SK-N-SH (cell line): ENCODE data around the gene CYB561D1. TPM values are rescaled to one million over a fixed set of nuclear protein-coding genes. Genes with fewer than 3 reads are reported as not detected.

ENCODE experiments used
- CTCF ChIA-PET: fragments of 300-600, 350-600 bp; formaldehyde crosslinking; extraction: SDS; loops from one replicate; lab custom pipeline; 2021; lab: Yijun Ruan, JAX
- POLR2A ChIA-PET: fragments of 350-600 bp; sonication (Branson Sonifier 250); formaldehyde crosslinking; extraction: SDS; loops from one replicate; lab custom pipeline; 2020; ENCODE audit warnings: antibody characterized with exemption, inconsistent platforms; lab: Yijun Ruan, JAX
- DNase-seq: peaks from one replicate; pipeline ENCODE4 v3.0.0; 2012
- H2AFZ ChIP-seq: fragments of 200-600 bp; sonication (generic); 2 replicates; pipeline ENCODE4 v1.8.1; 2016; ENCODE audit warnings: antibody characterized with exemption, mild to moderate bottlenecking, low read depth
- H3F3A ChIP-seq: fragments of 200-600 bp; sonication (generic); replicated peaks from 2 replicates; pipeline ENCODE3; 2016; ENCODE audit warnings: antibody characterized with exemption, mild to moderate bottlenecking; ENCODE audit not compliant: insufficient read depth
- H3K27ac ChIP-seq, 2 experiments: fragments of 200-500 bp in 1 of 2; fragments of 200-600 bp in 1 of 2; sonication (Bioruptor generic) in 1 of 2; sonication (generic), shearing (Covaris generic) in 1 of 2; 2 replicates each; pipeline versions ENCODE4 v1.5.1 to v1.6.1; 2014 to 2016; ENCODE audit warnings: low read depth in 2 of 2, inconsistent platforms in 1 of 2, low read length in 1 of 2, mild to moderate bottlenecking in 1 of 2, mixed read lengths in 1 of 2
- H3K27me3 ChIP-seq: fragments of 200-600 bp; sonication (generic), shearing (Covaris generic); 2 replicates; pipeline ENCODE4 v1.6.1; 2016; ENCODE audit warnings: mixed run types; ENCODE audit not compliant: insufficient read depth
- H3K36me3 ChIP-seq, 2 experiments: fragments of 200-500 bp in 1 of 2; fragments of 200-600 bp in 1 of 2; sonication (Bioruptor generic) in 1 of 2; sonication (generic) in 1 of 2; replicated peaks in 1 of 2; 2 replicates each; pipeline versions ENCODE3 to v1.5.1; 2014 to 2016; ENCODE audit warnings: low read length in 1 of 2, mild to moderate bottlenecking in 1 of 2; ENCODE audit not compliant: insufficient read depth in 2 of 2, control insufficient read depth in 1 of 2
- H3K4me1 ChIP-seq, 2 experiments: fragments of 200-500 bp in 1 of 2; fragments of 200-600 bp in 1 of 2; sonication (Bioruptor generic) in 1 of 2; sonication (generic), shearing (Covaris generic) in 1 of 2; 2 replicates each; pipeline versions ENCODE4 v1.5.1 to v1.6.1; 2014 to 2016; ENCODE audit warnings: low read depth in 1 of 2, low read length in 1 of 2, mixed run types in 1 of 2; ENCODE audit not compliant: insufficient read depth in 2 of 2, control insufficient read depth in 1 of 2
- H3K4me2 ChIP-seq: fragments of 200-600 bp; sonication (generic), shearing (Covaris generic); 2 replicates; pipeline ENCODE4 v1.6.1; 2017; ENCODE audit warnings: mixed run types
- H3K4me3 ChIP-seq, 2 experiments: fragments of 200-500 bp in 1 of 2; fragments of 200-600 bp in 1 of 2; sonication (Bioruptor generic) in 1 of 2; sonication (generic), shearing (Covaris generic) in 1 of 2; 2 replicates each; pipeline versions ENCODE4 v1.5.1 to v1.8.1; 2014 to 2016; ENCODE audit warnings: low read depth in 2 of 2, inconsistent platforms in 1 of 2, low read length in 1 of 2, mild to moderate bottlenecking in 1 of 2, mixed read lengths in 1 of 2, moderate library complexity in 1 of 2
- H3K79me2 ChIP-seq: fragments of 200-600 bp; sonication (generic); 2 replicates; pipeline ENCODE4 v1.8.1; 2017; ENCODE audit warnings: mild to moderate bottlenecking; ENCODE audit not compliant: insufficient read depth
- H3K9ac ChIP-seq: fragments of 200-600 bp; sonication (generic); 2 replicates; pipeline ENCODE4 v1.6.1; 2017; ENCODE audit warnings: mixed run types
- H3K9me2 ChIP-seq: fragments of 200-600 bp; sonication (generic); 2 replicates; pipeline ENCODE4 v1.6.1; 2017; ENCODE audit warnings: mixed run types
- H3K9me3 ChIP-seq: fragments of 200-600 bp; sonication (generic); 2 replicates; pipeline ENCODE4 v1.6.1; 2017; ENCODE audit warnings: mixed run types, mild to moderate bottlenecking, moderate library complexity
- H4K20me1 ChIP-seq: fragments of 200-600 bp; sonication (generic); 2 replicates; pipeline ENCODE4 v1.6.1; 2017; ENCODE audit warnings: mild to moderate bottlenecking, mixed run types; ENCODE audit not compliant: insufficient read depth
- EP300 ChIP-seq, 2 experiments: IDR thresholded peaks; 2 replicates each; pipeline versions ENCODE4 v1.4.0 to v1.6.1; 2012; ENCODE audit warnings: borderline replicate concordance in 1 of 2, low read depth in 1 of 2, low read length in 1 of 2
- EZH2phosphoT487 ChIP-seq: fragments of 200-600 bp; sonication (generic); IDR thresholded peaks from 2 replicates; pipeline ENCODE4 v1.6.1; 2017; ENCODE audit warnings: low read depth, mixed run types, mild to moderate bottlenecking, antibody characterized with exemption, moderate library complexity, borderline replicate concordance
- FOXJ3 ChIP-seq: sonication (generic); formaldehyde crosslinking; IDR thresholded peaks from 2 replicates; pipeline ENCODE4 v1.5.1; 2020; ENCODE audit warnings: mild to moderate bottlenecking, missing genetic modification reagents
- FOXM1 ChIP-seq: IDR thresholded peaks from 2 replicates; pipeline ENCODE4 v1.4.0; 2012; ENCODE audit warnings: low read depth, mild to moderate bottlenecking
- GABPA ChIP-seq: IDR thresholded peaks from 2 replicates; pipeline ENCODE4 v1.4.0; 2012; ENCODE audit warnings: low read depth, mild to moderate bottlenecking
- MEF2A ChIP-seq: IDR thresholded peaks from 2 replicates; pipeline ENCODE4 v1.4.0; 2012; ENCODE audit warnings: low read depth, borderline replicate concordance
- NFIC ChIP-seq: IDR thresholded peaks from 2 replicates; pipeline ENCODE4 v1.4.0; 2012; ENCODE audit warnings: borderline replicate concordance
- NRF1 ChIP-seq: IDR thresholded peaks from 2 replicates; pipeline ENCODE4 v1.6.1; 2012; ENCODE audit warnings: low read depth, mild to moderate bottlenecking, low read length
- POLR2AphosphoS5 ChIP-seq: IDR thresholded peaks from 2 replicates; pipeline ENCODE4 v1.6.1; 2012; ENCODE audit warnings: low read depth, low read length
- RAD21 ChIP-seq: IDR thresholded peaks from 2 replicates; pipeline ENCODE4 v1.6.1; 2012; ENCODE audit warnings: mild to moderate bottlenecking, low read length
- RCOR1 ChIP-seq: fragments of 150-350 bp; IDR thresholded peaks from 2 replicates; pipeline ENCODE4 v1.6.1; 2017; ENCODE audit warnings: antibody characterized with exemption, low read length
- RFX5 ChIP-seq: IDR thresholded peaks from 2 replicates; pipeline ENCODE4 v1.6.1; 2012; ENCODE audit warnings: mild to moderate bottlenecking, improper control_type of control experiment, low read length
- RXRA ChIP-seq: IDR thresholded peaks from 2 replicates; pipeline ENCODE4 v1.4.0; 2012; ENCODE audit warnings: low read depth, mild to moderate bottlenecking, borderline replicate concordance
- TCF12 ChIP-seq: IDR thresholded peaks from 2 replicates; pipeline ENCODE4 v1.4.0; 2012
- YY1 ChIP-seq: IDR thresholded peaks from 2 replicates; pipeline ENCODE4 v1.4.0; 2012; ENCODE audit warnings: low read depth, mild to moderate bottlenecking
- WGBS: methylation state at CpG from one replicate; pipeline ENCODE4 v1.1.6; 2017; ENCODE audit warnings: low lambda C conversion rate; 5-methylcytosine and 5-hydroxymethylcytosine counted together
- polyA plus RNA-seq, 3 experiments: library from polyadenylated mRNA; depleted of rRNA; stranded (reverse); fragments of >200 nt; gene quantifications; 2 replicates each; pipeline ENCODE4 v1.2.3, GENCODE V29; 2012
- TF ChIP-seq, protein P1 (sequence below): IDR thresholded peaks from 2 replicates; pipeline ENCODE4 v1.4.0; 2012; ENCODE audit warnings: low read depth, borderline replicate concordance
- TF ChIP-seq, protein P2 (sequence below): IDR thresholded peaks from 2 replicates; pipeline ENCODE4; 2012
- TF ChIP-seq, protein P3 (sequence below): IDR thresholded peaks from 2 replicates; pipeline ENCODE4 v1.6.1; 2012; ENCODE audit warnings: mild to moderate bottlenecking, low read depth, low read length, moderate library complexity

Gene CYB561D1
- polyA plus RNA-seq, 1 of the 3 experiments (the other 2 are of a cell fraction) = 5.4 TPM

DNA sequence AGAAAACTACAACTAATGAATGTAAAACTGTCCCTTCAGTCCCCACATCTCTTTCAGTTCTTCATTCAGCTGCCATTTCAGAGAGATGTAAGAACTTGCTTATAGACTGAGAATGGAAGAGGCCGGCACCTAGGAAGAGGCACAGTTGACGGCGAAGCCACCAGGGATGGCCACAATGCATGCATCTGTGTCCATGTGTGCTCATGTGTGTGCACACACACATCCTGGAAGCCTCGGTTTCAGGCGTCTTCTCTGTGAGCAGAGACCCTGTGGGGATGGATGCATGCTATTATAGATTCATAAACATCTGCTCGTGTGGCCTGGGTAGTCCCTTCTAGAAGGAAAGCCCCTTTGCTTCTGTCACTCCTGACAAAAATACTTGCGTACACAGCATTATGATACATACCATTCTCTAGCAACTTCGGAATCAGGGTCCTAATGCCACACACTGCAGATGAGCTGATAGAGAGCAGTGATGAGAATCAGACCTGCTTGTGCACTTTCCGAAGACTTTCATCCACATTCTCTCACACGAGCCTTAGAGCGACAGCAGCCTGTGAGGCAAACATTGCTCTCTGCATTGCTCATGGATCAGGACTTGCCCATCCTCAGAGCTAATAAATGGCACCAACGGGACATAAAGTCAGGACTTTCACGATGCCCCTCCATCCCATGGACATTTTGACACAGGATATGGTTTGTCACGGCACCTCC lies 33.4 kb downstream of the CYB561D1 start:
- POLR2A ChIA-PET = no interaction called here
- Histone ChIP-seq H3K9me2 (no peaks in the 10 kb centered on the region), H3K4me3 (no peak overlapping the region), H3K4me1 (peaks cover 0 to 23% of the 10 kb centered on the region in 2 experiments; a peak in 1 of 4 replicates), H3K4me2 (no peak overlapping the region), H3K27ac (no peak overlapping the region), H3K9me3 (no peaks in the 10 kb centered on the region), H4K20me1 (no peaks in the 10 kb centered on the region), H3K36me3 (no peaks in the 10 kb centered on the region), H3F3A (no peaks in the 10 kb centered on the region), H3K27me3 (peaks cover 6% of the 10 kb centered on the region; the same call in 1 of the 2 replicates), H3K9ac (no peak overlapping the region), H2AFZ (no peak overlapping the region), H3K79me2 (no peaks in the 10 kb centered on the region)
- WGBS = 65% methylated on average over 14 of the region's 14 CpGs
- CTCF ChIA-PET = interaction anchor here (3.1 to 26.3 kb wide), 2 partner anchors 26 to 113 kb away, joined by 17 to 1710 read pairs; partner anchors contain the start of genes AMIGO1, ATXN7L2 and CYB561D1
- DNase-seq = no peak
- TF ChIP-seq TCF12 = no peak
- TF ChIP-seq NFIC = no peak
- no peak for TF ChIP-seq FOXJ3 (CRISPR knock-in tag)
- TF ChIP-seq, protein P1, sequence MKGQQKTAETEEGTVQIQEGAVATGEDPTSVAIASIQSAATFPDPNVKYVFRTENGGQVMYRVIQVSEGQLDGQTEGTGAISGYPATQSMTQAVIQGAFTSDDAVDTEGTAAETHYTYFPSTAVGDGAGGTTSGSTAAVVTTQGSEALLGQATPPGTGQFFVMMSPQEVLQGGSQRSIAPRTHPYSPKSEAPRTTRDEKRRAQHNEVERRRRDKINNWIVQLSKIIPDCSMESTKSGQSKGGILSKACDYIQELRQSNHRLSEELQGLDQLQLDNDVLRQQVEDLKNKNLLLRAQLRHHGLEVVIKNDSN = no peak
- TF ChIP-seq POLR2AphosphoS5 = no peak
- TF ChIP-seq, protein P2, sequence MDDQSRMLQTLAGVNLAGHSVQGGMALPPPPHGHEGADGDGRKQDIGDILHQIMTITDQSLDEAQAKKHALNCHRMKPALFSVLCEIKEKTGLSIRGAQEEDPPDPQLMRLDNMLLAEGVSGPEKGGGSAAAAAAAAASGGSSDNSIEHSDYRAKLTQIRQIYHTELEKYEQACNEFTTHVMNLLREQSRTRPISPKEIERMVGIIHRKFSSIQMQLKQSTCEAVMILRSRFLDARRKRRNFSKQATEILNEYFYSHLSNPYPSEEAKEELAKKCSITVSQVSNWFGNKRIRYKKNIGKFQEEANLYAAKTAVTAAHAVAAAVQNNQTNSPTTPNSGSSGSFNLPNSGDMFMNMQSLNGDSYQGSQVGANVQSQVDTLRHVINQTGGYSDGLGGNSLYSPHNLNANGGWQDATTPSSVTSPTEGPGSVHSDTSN = no peak
- TF ChIP-seq RCOR1 = no peak
- no peak for TF ChIP-seq EP300 (IDR thresholded peaks at IDR 0.05; ENCODE audit: borderline replicate concordance in 1 of 2, low read depth in 1 of 2, low read length in 1 of 2)
- TF ChIP-seq RFX5 = no peak
- no peak for TF ChIP-seq RAD21
- TF ChIP-seq RXRA = no peak

DNA sequence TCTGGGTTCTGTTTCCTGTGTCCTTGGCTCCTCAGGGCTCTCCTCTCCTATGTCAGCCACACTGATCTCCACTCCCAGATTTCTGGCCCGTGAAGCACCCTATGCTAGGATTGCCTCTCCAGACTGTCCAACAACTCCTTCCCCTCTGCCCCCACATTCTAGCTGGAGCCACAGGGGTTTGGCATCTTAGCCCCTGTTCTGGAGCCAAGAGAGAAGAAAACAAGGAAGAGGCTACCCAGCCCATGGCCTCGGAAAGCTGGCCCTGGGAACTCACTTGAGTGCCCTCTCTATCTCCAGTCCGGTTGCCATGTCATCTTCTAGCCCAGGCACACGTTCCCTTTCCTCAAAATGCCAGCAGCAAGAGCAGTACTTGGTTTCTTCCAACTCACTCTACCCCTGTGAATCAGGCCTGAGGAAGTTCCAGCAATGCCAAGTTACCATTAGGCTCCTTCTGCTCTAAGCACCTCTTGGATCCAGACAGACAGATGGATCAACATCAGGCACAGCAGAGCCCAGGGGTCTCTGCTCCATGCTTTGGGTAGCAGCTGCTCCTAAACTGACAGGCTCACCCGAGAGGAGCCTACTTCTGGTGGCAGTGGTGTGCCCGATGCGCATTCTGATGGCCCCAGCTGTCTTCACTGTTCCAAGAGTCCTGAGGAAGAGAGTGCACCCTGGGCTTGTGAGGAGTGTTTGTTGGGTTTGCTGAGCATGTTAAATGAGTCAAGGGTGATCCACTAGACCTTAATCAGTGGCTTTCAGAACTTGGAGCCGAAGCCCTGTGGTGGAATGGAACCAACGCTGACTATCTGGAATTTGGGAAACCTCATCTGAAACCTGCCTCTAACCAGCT lies 34.2 kb downstream of the CYB561D1 start:
- H3K9me3 ChIP-seq = no peaks in the 10 kb centered on the region
- H3K79me2 ChIP-seq = no peaks in the 10 kb centered on the region
- CTCF ChIA-PET = interaction anchor here (0.5 to 26.3 kb wide), 5 partner anchors 13 to 121 kb away, joined by 3 to 1710 read pairs (median 4); partner anchors contain the start of genes AMIGO1, ATXN7L2 and CYB561D1
- H3K27ac ChIP-seq = no peak overlapping the region
- DNase-seq = no peak
- POLR2A ChIA-PET = no interaction called here
- H4K20me1 ChIP-seq = no peaks in the 10 kb centered on the region
- no peak overlapping the region for H3K4me3 ChIP-seq
- H3K36me3 ChIP-seq = no peaks in the 10 kb centered on the region
- H3F3A ChIP-seq = no peaks in the 10 kb centered on the region
- no peak overlapping the region for H3K9ac ChIP-seq
- peaks cover 0 to 29% of the 10 kb centered on the region in 2 experiments; a peak in 1 of 4 replicates for H3K4me1 ChIP-seq
- peaks cover under 1% of the 10 kb centered on the region; the same call in 1 of the 2 replicates for H3K27me3 ChIP-seq
- H3K4me2 ChIP-seq = no peak overlapping the region
- no peak overlapping the region for H2AFZ ChIP-seq
- no peaks in the 10 kb centered on the region for H3K9me2 ChIP-seq
- WGBS = 63% methylated on average over 9 of the region's 9 CpGs
- TF ChIP-seq, protein P2 = no peak
- TF ChIP-seq, protein P3, sequence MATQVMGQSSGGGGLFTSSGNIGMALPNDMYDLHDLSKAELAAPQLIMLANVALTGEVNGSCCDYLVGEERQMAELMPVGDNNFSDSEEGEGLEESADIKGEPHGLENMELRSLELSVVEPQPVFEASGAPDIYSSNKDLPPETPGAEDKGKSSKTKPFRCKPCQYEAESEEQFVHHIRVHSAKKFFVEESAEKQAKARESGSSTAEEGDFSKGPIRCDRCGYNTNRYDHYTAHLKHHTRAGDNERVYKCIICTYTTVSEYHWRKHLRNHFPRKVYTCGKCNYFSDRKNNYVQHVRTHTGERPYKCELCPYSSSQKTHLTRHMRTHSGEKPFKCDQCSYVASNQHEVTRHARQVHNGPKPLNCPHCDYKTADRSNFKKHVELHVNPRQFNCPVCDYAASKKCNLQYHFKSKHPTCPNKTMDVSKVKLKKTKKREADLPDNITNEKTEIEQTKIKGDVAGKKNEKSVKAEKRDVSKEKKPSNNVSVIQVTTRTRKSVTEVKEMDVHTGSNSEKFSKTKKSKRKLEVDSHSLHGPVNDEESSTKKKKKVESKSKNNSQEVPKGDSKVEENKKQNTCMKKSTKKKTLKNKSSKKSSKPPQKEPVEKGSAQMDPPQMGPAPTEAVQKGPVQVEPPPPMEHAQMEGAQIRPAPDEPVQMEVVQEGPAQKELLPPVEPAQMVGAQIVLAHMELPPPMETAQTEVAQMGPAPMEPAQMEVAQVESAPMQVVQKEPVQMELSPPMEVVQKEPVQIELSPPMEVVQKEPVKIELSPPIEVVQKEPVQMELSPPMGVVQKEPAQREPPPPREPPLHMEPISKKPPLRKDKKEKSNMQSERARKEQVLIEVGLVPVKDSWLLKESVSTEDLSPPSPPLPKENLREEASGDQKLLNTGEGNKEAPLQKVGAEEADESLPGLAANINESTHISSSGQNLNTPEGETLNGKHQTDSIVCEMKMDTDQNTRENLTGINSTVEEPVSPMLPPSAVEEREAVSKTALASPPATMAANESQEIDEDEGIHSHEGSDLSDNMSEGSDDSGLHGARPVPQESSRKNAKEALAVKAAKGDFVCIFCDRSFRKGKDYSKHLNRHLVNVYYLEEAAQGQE = no peak
- TF ChIP-seq FOXM1 (no peak), YY1 (no peak), RFX5 (no peak), EZH2phosphoT487 (no peak), MEF2A (no peak), RXRA (no peak), NRF1 (no peak), GABPA (no peak)
- TF ChIP-seq, protein P1 = no peak
